Lung (tissue), 12 donors: ENCODE measurements around the gene RMDN2. TPM values are rescaled to one million over a fixed set of nuclear protein-coding genes. Genes with fewer than 3 reads are reported as not detected.
A peak's percentile ranks its signal among the peaks of the same experiment; 100 is the strongest.

Experiments
- ATAC-seq: fragments of 200-7000 bp; cut with Tn5 transposase; one replicate; pipeline ENCODE4 v1.9.1; 2020; ENCODE audit warnings: moderate number of reproducible peaks; ENCODE audit not compliant: insufficient read depth, low FRiP score
- DNase-seq, 3 donors: peaks; one replicate each; pipeline ENCODE4 v3.0.0-alpha.2; 2013 to 2017
- H3K27ac ChIP-seq, 2 donors: one replicate each; pipeline ENCODE4 v1.5.1; 2013; ENCODE audit warnings: mild to moderate bottlenecking in 2 of 2, moderate library complexity in 2 of 2, control low read depth in 1 of 2, inconsistent platforms in 1 of 2, low read depth in 1 of 2, low read length in 1 of 2
- H3K27me3 ChIP-seq, 3 donors: one replicate each; pipeline ENCODE4 v1.5.1; 2013; ENCODE audit warnings: low read length in 2 of 3; ENCODE audit not compliant: control insufficient read depth in 3 of 3, insufficient read depth in 3 of 3
- H3K36me3 ChIP-seq, 4 donors: one replicate each; pipeline ENCODE4 v1.5.1; 2013; ENCODE audit warnings: low read length in 4 of 4, mild to moderate bottlenecking in 1 of 4, moderate library complexity in 1 of 4; ENCODE audit not compliant: control insufficient read depth in 4 of 4, insufficient read depth in 4 of 4
- H3K4me1 ChIP-seq, 5 donors: one replicate each; pipeline ENCODE4 v1.5.1; 2013; ENCODE audit warnings: low read length in 5 of 5, mild to moderate bottlenecking in 2 of 5, moderate library complexity in 1 of 5; ENCODE audit not compliant: control insufficient read depth in 5 of 5, insufficient read depth in 5 of 5
- H3K4me3 ChIP-seq: one replicate; pipeline ENCODE4 v1.5.1; 2013; ENCODE audit warnings: mild to moderate bottlenecking, control low read depth, moderate library complexity
- H3K9ac ChIP-seq, 2 donors: one replicate each; pipeline ENCODE4 v1.5.1; 2013; ENCODE audit warnings: low read length in 2 of 2, control low read depth in 1 of 2; ENCODE audit not compliant: insufficient read depth in 1 of 2
- H3K9me3 ChIP-seq, 4 donors: one replicate each; pipeline ENCODE4 v1.5.1; 2013; ENCODE audit warnings: low read length in 3 of 4, mild to moderate bottlenecking in 1 of 4, moderate library complexity in 1 of 4; ENCODE audit not compliant: control insufficient read depth in 4 of 4, insufficient read depth in 3 of 4
- CTCF ChIP-seq: IDR thresholded peaks from 2 replicates; pipeline ENCODE4 v1.5.1; 2012; ENCODE audit warnings: mild to moderate bottlenecking; ENCODE audit errors: control extremely low read depth, extremely low read depth
- WGBS, 2 donors: extraction: QIAGEN DNeasy Blood & Tissue Kit; methylation state at CpG; one replicate each; pipeline ENCODE4 v1.1.7; 2013; 5-methylcytosine and 5-hydroxymethylcytosine counted together
- polyA plus RNA-seq, 2 donors: library from polyadenylated mRNA; stranded (reverse); fragments of 200-250 nt; gene quantifications; one replicate each; pipeline ENCODE4 v1.2.1, GENCODE V29; 2013
- total RNA-seq, 2 donors: library from RNA; depleted of rRNA in 1 of 2; stranded (reverse); fragments of >200 nt in 1 of 2; gene quantifications; one replicate each; pipeline ENCODE4 v1.2.1, GENCODE V29; 2014 to 2021
- donor health status: control.
- donor health status: control.
- donor health status: Bipolar disorder and iron deficiency.
- donor health status: healthy.
- donor health status: DM: yes; HTN: yes; CAD: no.

RMDN2 gene
- total and polyA plus RNA-seq, 4 donors, result 7.7 to 37.9 (median 18.3) TPM

GRCh38 chr2:37877457-37878315 lies 47.4 kb upstream of the RMDN2 start:
- H3K36me3 ChIP-seq, result no peaks in the 10 kb centered on the region
- peaks cover 0 to 5% (median 0%) of the 10 kb centered on the region in 3 donors for H3K27me3 ChIP-seq
- peak; percentile 72 for ATAC-seq
- peak; percentile 64 for TF ChIP-seq CTCF
- DNase-seq, result peak; percentile 37 to 87 (median 86)
- no peak overlapping the region for H3K9ac ChIP-seq
- no peaks in the 10 kb centered on the region for H3K9me3 ChIP-seq
- WGBS, 2 donors, result 28 to 30% methylated on average over 12 of the region's 12 CpGs
- peaks cover 0 to 11% (median 5%) of the 10 kb centered on the region in 5 donors for H3K4me1 ChIP-seq
- no peak overlapping the region for H3K4me3 ChIP-seq
- no peak overlapping the region for H3K27ac ChIP-seq

- no peaks in the 10 kb centered on the region for H3K9me3 ChIP-seq
- peaks cover 0 to 5% (median 0%) of the 10 kb centered on the region in 3 donors for H3K27me3 ChIP-seq
- H3K9ac ChIP-seq, result no peak overlapping the region
- DNase-seq, result no peak
- H3K4me1 ChIP-seq, result peaks cover 0 to 19% (median 4%) of the 10 kb centered on the region in 5 donors
- H3K27ac ChIP-seq, result no peak overlapping the region
- ATAC-seq, result no peak
- TF ChIP-seq CTCF, result no peak
- H3K36me3 ChIP-seq, result no peaks in the 10 kb centered on the region
- 94 to 98% methylated on average over 4 of the region's 4 CpGs for WGBS, 2 donors
- no peak overlapping the region for H3K4me3 ChIP-seq
Observed at GRCh38 chr2:37878536-37878935, 46.6 kb upstream of the RMDN2 start.

- Histone ChIP-seq H3K4me1 (peaks cover 0 to 19% (median 0%) of the 10 kb centered on the region in 5 donors), H3K36me3 (no peaks in the 10 kb centered on the region), H3K27ac (no peak overlapping the region), H3K27me3 (peaks cover 0 to 5% (median 0%) of the 10 kb centered on the region in 3 donors), H3K9me3 (no peaks in the 10 kb centered on the region), H3K4me3 (no peak overlapping the region), H3K9ac (no peak overlapping the region)
- ATAC-seq, result no peak
- TF ChIP-seq CTCF, result no peak
- WGBS, 2 donors, result 36 to 61% methylated on average over 9 of the region's 9 CpGs
- DNase-seq, result no peak
Observed at GRCh38 chr2:37880551-37880950, 44.5 kb upstream of the RMDN2 start.
